NCI-H2029 (cell line): ENCODE results near the gene HOXA3.

Experiments
- DNase-seq: peaks from one replicate; lab custom pipeline; 2025; lab: John Stamatoyannopoulos, UW

Gene HOXA3

DNA sequence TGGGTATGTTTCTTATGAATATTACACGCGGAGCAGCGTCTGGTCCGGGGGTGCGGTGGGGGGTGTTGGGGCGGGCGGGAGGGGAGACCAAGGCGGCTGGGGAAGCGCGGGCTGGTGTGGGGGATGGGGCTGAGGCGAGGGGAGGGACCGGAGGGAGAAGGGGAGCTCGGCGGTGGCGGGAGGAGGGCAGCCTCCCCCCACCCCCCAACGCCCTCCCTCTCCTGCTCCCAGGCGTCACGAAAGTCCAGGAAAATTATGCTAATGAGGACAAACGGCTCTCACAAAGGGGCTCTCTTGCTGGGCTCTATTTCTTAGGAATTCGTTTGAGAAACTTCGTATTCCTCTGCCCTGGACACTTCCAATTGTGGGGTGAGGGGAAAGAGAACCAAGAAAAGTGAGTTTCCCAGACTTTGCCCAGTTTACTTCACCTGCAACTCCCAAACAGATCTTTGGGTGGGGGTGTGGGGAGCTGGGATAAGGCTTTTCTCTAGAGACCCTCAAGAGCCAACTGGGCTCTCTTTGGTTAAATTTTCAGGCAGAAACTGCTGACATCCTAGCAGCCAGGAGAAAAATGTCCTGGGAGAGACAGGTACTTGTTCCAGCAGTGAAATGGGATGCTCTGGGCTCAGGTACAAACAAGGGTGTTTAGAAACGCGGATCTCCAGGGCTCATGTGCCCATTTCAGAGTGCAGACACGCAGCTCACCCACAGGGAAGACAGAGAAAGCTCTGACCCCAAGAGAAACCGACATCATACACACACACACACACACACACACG, 38.2 kb downstream of the HOXA3 start:
- DNase-seq: no peak

DNA sequence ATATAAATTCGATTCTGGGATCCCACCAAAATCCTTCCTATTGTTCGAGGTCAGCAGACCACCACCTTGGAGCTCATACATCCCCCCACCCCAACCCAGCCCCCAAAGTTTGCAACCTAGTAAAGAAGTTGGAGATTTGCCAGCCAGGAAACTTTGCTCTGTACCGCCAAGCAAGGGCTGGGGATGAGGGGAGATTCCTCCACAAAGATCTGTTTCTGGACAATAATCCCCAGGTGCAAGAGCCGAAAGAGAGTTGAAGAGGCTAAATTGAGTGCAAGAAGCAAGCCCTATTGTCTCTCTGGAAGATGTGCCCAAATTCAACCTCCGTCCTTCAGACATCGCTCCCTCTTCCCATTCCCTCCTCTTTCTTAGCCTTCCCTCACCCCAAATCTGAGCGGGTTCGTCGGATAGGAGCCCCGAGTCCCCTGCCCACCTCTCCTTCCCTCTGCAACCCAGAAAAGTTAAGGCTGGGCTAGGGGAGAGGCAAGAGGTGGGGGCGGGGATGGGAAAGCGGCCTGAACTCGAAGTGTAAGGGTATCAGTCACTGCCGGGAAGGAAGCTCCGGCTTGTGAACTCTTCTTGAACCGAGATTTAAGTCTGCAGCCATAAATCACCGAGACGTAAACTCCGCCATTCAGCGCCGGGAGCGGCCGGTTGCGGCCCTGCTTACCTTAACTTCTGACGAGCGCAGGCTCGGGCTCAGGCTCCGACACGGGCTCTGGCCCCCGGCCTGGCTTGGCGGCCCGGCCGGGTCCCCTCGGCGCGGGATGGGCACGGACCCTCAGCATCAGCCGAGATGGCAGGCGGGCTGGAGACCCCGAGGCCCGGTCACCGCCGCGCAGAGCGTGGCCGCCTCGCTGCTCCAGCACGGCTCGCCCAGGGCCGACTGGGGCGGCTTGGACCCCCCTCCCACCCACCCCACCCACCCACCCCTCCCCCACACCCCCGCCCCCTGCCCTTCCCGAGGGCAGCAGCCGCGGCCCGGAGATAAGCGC, 39.1 kb downstream of the HOXA3 start:
- DNase-seq: no peak

DNA sequence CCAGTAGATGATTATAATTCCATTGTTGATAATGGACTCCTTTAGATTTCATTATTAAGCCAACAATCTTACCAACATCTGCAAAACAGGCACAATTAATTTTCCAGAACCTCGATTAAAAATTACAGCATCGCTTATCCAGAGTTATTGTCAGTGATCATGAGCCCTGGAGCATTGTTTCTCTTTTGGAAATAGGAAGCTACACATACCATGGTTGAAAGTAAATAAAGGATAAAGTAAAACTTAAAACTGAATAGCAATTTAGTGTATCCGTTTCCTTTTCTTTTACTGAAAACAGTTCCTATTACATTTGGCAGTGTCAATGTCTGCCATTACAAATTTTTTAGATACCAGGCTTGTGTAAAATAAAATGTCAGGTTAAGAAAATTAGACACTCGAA, 40.0 kb downstream of the HOXA3 start:
- no peak for DNase-seq

DNA sequence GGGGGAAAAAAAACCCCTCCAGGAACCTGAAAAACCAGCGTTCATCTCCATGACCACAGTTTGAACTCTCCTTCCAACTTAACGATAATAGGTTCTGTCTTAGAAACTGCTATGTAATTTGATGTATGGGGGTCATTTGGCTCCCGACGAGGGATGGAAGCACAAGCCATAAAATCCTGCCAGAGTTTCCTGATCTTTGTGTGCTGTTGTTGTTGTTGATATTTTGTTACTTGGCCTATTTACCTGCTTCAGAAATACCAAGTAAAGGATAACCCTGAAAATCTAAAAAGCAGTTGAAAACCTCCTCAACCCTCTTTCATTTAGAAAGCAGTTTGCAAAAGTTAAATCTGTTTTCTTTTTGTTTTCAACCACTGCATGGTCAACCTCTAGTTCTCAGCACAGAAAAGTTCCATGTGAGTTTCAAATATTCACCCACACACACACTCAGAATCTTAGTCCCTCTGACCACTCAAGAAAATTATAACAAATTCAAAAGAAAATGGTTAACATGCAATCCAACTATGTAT, 40.6 kb downstream of the HOXA3 start:
- DNase-seq: no peak

DNA sequence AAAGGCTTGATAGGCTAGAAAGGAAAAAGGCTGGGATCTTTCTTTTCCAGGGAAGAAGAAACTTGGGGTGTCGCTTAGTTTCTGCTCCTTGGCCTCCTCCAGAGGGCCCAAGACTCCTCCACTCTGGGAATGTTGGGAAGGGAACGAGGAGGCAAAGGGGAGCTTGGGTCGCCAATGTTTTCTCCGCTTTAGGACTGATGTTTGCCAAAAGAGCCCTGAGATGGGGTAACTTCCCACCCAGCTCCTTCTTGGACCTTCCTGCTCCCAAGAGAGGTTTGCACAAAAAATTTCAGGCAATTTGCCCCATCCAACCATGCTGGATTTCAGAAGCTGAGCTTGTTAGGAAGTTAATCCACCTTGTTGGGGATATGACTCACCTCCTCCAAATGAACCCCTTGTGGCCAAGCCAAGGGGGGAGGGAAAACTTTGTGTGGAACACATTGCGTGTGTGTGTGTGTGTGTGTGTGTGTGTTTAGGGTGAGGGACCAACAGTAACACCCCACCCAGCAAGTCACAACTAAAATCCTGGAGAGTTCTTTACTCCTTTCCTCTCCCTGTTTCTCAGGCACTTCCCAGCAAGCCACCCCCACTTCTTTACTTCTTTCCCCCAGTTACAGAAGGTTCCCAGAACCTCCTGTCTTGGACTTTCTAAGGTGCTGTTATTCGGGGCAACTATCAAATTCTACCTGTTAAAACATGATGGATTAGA, 41.2 kb downstream of the HOXA3 start:
- no peak for DNase-seq

DNA sequence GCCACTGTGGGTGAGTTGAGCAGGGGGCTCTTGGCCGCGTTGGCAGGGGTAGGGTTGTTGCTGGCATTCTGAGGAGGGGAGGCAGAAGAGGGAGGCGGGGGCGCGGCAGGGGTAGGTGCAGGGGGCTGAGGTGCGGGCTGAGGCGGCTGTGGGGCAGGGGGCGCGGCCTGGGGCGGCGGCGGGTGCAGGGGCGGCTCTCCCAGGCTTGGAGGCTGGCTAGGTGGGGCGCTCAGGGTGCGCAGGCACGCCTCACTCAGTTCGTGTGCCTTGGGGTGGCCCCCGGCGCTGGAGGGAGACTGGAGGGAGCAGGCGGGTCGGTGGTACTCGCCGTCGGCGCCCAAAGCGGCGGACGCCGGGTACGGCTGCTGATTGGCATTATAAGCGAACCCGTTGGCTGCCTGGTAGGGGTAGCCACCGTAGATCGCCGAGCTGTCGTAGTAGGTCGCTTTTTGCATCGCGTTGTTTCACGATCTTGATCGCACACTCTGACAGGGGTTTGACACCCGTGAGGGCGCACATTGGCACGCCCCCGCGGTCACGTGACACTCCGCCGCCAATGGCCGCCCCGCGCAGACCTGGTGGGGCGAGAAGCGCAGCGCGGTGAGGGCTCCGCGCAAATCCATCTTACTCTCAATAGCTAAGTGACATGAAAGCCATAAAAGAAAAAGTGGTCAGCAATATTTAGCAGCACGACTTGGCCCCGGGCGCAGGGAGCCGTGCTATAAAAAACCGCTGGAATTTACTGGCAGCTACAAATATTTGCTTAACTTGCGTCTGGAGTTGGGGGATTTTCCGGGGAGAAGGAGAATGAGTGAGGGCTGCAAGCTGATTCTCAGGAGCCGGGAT, 42.0 kb downstream of the HOXA3 start:
- no peak for DNase-seq

DNA sequence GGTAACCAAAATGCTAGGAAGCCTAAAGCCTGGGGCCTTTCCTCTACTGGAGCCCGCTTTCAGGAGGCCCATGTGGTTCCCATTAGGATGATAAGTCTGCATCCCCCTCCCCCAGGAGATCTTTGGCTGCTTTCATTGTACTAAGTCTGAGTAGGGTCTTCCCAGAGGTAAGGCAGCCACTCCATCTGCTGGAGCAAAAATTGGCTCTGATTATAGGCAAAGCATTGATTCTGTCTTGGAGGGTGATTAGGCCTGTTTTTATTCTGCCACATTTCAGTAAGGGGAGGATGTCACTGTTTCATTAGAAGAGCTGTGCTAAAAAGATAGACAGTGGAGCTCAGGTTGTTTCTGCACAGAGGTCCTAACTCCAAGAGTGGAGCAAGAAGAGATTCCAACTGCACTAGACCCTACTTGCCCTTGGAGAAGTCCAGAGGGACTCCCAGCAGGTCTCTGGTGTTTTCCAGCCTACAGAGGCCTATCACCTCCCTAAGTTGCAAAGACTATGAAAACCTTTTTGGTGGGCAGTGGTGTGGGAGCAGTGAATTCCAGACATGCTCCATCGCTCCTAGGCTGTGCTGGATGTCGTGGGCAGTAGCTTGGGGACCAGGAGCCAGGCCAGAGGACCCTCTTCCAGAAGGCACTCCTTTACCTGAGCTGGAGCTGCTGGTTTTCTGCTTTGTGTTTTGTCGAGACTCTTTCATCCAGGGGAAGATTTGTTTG, 42.8 kb downstream of the HOXA3 start:
- DNase-seq: no peak

DNA sequence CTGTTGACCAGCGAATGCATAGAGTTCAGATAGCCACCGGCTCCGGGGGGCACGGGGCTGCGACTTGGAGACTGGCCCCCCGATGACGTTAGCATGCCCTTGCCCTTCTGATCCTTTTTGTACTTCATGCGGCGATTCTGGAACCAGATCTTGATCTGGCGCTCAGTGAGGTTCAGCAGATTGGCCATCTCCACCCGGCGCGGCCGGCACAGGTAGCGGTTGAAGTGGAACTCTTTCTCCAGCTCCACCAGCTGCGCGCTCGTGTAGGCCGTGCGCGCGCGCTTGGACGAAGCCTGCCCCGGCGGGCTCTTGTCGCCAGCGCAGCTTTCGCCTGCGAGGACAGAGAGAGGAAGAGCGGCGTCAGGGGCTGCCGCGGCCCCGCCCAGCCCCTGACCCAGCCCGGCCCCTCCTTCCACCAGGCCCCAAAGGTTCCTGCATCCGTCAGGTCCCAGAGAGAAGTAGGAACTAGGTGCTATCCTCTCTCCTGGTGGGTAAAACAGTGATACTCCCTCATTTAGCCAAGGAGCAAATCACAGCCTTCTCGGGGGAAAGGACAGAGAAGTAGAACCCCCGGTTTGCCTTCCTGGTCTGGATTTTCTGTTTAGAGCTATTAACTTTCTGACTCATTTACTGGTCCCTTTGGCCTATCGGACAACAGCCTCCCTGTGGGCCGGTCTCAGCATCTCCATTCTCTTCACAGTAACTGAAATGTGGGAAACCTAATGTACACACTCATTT, 43.8 kb downstream of the HOXA3 start:
- no peak for DNase-seq

DNA sequence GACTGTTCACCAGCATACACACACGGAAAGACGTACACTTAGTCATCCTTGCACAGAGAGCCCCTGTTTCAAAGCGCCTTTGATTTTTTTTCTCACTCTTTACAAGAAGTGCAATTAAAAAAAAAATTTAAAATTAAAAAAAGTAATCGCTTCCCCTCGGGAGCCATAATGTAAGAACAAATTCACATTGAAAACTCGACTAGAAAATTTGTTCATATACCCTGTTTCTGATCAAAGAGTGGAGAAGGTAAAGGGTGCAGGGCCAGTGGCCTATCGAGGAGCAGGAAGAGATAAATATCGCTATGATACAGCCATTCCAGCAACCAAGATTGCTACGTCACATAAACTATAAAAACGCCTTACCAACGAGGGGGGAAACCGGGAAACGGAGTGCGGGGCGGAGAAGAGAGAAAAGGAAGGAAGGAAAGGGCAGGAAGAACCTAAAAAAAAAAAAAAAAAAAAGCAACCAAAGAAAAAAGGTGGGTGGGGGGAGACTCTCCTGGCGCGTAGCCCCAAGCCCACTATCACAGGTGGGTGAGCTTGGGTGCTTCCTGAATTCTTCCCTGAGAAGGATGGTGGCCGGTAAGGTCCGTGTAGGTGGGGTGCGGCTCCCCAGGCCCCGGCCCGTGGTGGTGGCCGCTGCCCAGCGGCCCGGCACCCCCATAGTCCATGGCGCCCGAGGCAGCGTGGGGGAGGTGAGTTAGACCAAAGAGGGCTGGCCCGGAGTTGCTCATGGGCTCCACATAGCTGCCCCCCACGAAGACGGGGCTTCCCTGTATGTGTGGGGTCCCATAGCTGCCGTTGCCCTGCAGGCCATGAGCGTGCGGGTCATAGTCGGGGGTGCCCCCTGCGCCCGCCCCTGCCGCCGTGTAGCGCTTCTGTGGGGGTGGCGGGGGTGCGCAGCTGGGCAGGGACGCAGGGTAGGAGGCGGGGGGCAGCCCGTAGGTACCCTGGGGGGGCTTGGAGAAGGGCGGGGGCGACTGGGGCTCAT, 44.7 kb downstream of the HOXA3 start:
- DNase-seq: no peak

DNA sequence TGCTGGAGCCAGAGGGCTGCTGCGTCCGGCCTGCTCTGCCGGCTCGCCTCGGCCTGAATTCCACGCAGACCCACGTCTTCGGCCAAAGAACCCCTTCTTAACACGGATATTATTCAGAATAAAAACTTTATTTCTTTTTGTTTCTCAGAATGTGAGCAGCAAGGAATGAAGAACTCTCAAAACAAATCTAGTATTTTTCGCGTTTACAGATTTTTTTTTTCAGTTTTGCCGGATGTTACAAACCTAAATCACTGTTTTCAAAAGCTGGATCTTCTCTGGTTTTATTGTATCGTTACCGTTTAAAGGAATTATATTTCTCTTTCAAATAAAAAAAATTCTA, 45.5 kb downstream of the HOXA3 start:
- no peak for DNase-seq

DNA sequence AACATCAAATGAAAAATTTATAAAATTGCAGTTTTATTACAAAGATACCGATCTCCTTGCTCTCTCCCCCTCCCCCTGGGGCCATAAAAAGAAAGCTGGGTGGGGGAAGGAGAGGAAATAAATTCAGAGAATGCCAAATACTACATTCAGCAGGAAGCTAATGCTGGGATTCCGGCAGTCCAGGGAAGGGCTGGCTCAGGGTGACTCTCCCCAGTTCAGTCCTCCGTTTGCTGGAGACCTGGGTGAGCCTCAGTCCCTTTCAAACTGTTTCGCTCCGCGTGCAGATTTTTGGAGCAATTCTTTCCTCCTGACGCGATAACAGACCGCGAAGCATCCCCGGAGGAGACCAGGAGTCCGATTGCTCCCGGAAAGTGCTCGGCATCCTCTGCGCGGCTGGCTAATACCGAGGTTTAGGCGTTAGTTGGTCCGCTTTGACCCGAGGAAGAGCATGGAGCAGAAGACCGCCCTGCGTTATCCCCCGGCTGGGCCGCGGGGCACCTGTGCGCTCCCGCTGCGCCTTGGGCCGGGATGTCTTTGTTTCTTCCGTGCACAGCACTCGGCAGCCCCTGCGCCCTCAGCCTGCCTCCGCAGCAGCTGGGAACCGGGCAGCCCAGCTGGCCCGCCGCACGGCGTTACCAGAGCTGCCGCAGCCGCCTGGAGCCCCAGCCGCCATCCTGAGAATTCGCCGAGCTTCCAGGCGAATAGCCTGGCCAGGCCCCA, 46.0 kb downstream of the HOXA3 start:
- DNase-seq: no peak

DNA sequence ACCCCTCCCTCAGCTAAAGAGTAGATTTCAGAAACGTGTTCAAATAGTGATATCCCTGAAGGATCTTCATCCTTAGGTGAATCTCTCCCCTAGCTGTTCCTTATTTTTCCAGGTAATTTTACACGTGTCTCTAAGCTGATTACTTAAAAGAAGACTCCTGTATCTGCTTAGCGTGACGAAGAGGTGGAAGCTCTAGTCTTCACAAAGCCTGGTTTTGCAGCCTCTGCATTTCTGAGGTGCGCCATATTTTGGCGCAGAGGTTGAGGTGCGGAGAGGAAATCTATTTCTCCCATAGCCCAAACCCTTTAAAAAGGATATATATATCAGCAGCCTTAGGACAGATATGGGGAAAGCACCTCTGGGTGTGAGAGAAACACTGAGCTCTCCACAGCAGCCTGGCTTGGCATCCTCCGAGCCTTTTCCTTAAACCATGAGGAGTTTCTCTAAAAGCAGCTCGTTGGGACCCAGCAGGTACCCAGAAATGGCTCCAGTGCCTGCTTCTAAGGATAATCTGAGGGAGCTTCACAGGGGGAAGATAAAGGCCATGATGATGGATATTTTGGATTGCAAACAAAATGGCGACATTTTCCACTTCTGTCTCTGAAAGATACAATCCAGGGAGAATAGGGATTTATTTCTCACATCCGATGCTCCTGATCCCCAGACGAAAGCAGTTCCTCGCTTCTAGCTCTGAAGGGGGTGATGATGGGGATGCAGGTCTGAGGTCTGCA, 46.9 kb downstream of the HOXA3 start:
- no peak for DNase-seq

DNA sequence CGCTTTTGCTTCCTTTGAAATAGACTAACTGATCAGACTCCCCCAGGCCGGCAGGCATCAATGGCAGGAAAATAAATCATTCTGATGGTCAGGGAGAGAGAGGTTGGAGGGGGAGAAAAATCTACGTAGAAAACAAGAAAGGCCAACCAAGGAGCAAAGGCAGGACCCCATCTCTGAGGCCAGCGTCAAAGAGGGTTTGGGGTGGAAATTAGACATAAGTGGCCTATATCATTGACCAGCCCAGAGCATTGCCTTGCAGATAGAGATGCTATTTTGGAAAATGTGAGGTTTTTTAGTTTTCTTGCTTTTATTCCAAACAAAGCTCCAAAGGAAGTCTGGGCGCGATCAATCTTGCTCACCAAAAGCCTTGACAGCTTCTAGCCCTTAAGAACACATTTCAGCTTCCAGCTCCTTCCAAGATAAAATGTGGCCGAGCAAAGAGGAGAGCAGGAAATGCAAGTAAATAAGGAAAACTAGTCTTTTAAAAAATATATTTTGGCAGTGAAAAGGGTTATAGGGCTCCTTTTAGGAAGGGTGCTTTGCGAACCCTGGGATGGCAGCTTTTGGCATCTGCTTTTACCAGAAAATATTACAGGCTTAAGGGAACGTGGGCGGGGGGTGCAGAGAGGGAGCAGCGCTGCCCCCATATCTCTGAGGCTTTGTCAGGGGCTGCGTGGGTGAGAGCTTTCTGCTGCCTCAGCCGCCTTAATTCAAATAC, 47.9 kb downstream of the HOXA3 start:
- DNase-seq: no peak

DNA sequence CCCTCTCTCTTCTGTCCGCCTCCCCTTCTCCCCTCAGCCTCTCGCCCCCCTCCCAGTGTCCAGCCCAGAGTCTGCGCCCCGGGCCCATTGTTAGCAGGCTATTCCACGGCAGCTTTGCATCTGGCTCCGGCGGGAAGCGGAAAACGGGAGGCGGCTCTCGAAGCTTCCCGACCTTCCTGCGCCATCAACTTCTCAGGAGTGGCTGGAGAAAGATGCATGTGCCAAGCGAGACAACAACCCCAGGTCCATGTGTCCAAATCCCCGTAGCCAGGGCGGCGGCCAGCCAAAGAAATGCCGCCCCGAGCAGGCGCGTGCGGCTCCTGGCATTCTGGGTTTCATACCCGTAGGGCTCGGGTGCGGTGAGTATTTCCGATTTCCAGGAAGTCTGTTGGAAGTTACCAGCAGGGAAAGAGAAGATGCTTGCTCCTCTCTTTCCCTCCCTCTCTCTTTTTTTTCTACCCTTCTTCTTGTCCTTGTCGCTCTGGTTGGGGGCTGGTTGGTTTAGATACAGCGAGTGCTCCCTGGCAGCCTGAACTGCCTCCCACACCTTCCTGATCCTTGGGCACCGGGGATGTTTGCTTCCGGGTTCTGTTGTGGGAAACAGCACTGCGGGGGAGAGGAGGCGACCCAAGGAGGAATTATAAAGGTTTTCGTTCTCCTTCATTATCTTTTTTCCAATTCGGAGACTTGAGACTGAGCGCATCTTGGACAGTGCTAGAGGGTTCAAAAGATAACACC, 48.7 kb downstream of the HOXA3 start:
- no peak for DNase-seq

DNA sequence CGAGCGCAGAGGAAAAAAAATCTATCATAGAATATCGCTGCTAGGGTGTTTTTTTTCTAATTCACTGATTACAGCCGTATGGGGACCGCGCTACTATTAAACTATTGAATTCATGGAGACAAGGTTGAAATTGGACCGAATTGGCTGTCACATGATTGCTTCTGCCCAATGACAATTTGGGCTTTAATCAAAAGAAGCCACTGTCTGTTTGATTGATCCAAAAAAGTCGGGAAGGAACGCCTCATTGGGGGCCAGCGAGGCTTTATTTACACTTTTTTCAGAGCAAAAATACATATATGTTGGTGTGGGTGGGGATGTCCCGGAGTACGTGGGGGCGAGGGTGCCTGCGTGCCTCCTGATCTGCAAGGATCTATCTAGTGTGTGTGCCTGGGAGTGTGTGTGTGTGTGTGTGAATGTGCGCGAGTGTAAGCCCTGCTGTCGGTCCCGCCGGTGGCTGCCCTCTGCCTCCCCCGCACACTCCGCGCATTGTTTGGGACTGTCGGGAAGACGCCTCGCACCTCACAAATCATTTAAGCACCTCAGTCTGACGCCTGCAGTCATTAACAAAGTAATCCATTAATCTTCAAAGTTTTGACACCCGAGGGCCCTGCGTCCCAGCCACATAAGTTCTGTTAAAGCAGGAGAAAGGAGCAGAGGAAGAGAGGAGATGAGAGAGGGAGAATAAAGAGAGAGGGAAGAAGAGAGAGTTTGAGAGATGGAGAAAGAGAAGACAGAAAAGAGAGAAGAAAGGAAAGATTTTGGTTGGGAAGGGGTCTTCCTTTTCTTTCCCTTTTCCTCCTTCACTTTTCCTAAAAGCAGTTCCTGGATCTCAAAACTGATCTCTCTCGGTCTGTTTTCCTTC, 49.6 kb downstream of the HOXA3 start, which contains the start of gene HOXA2:
Gene HOXA2 (minus strand): TSS at position 103 of the 862 bp plus-strand sequence. CDS start 183 bp downstream, outside the sequence.
- DNase-seq: no peak
